ENCODE data around the gene MCU.

MCU gene

GRCh38 chr10:72782649-72783330, 90.8 kb downstream of the MCU start:
- TF ChIP-seq CTCF (IDR thresholded peaks at IDR 0.05), result no peak

GRCh38 chr10:72783410-72783833, 91.5 kb downstream of the MCU start:
- no peak for TF ChIP-seq CTCF (IDR thresholded peaks at IDR 0.05)

GRCh38 chr10:72784551-72785351, 92.8 kb downstream of the MCU start:
- no peak for TF ChIP-seq CTCF (IDR thresholded peaks at IDR 0.05)

GRCh38 chr10:72785409-72785808, 93.5 kb downstream of the MCU start:
- TF ChIP-seq CTCF (IDR thresholded peaks at IDR 0.05), result no peak

- TF ChIP-seq CTCF (IDR thresholded peaks at IDR 0.05), result no peak
Observed at GRCh38 chr10:72790216-72790990, 98.5 kb downstream of the MCU start.

GRCh38 chr10:72792288-72792687, 100.3 kb downstream of the MCU start:
- no peak for TF ChIP-seq CTCF (IDR thresholded peaks at IDR 0.05)

- TF ChIP-seq CTCF (IDR thresholded peaks at IDR 0.05), result no peak
Observed at GRCh38 chr10:72793752-72794151, 101.8 kb downstream of the MCU start.
